K562 (cell line): ENCODE measurements around the gene ACLY. TPM values are rescaled to one million over a fixed set of nuclear protein-coding genes. Genes with fewer than 3 reads are reported as not detected.
A peak's percentile ranks its signal among the peaks of the same experiment; 100 is the strongest.

Experiments used
- ATF6 ChIP-seq: sonication (generic); formaldehyde crosslinking; IDR thresholded peaks from 2 replicates; pipeline ENCODE4 v1.4.0; 2020; ENCODE audit warnings: mild to moderate bottlenecking, missing genetic modification reagents
- ATF7 ChIP-seq: fragments of 450-650 bp; IDR thresholded peaks from 2 replicates; pipeline ENCODE4 v1.7.1; 2014; ENCODE audit warnings: mild to moderate bottlenecking, moderate library complexity
- BHLHE40 ChIP-seq: IDR thresholded peaks from 2 replicates; pipeline ENCODE4 v1.6.1; 2011; ENCODE audit warnings: low read length, improper control_type of control experiment
- CBX3 ChIP-seq, 2 experiments: IDR thresholded peaks; 1 replicate in 1 of 2; 2 replicates in 1 of 2; pipeline ENCODE4 v1.6.1; 2012; ENCODE audit warnings: inconsistent platforms in 2 of 2, low read length in 2 of 2, borderline replicate concordance in 1 of 2, control low read depth in 1 of 2
- CXXC5 ChIP-seq: fragments of 250-450 bp; sonication (Bioruptor Pico); IDR thresholded peaks from 2 replicates; pipeline ENCODE4 v1.8.0; 2022; ENCODE audit warnings: inconsistent platforms, mild to moderate bottlenecking, moderate library complexity
- DNMT1 ChIP-seq: fragments of 450-650 bp; IDR thresholded peaks from 2 replicates; pipeline ENCODE4 v1.6.1; 2016; ENCODE audit warnings: antibody characterized with exemption, mild to moderate bottlenecking
- E2F6 ChIP-seq, 2 experiments: IDR thresholded peaks; 2 replicates each; pipeline ENCODE4 v1.6.1; 2011; ENCODE audit warnings: borderline replicate concordance in 1 of 2, control low read depth in 1 of 2, low read depth in 1 of 2, low read length in 1 of 2, mild to moderate bottlenecking in 1 of 2, mixed read lengths in 1 of 2, moderate library complexity in 1 of 2; ENCODE audit not compliant: insufficient read depth in 1 of 2, insufficient read length in 1 of 2, poor library complexity in 1 of 2, severe bottlenecking in 1 of 2; ENCODE audit errors: extremely low read depth in 1 of 2
- FOXP1 ChIP-seq: sonication (generic); formaldehyde crosslinking; IDR thresholded peaks from 2 replicates; pipeline ENCODE4 v1.8.0; 2022; ENCODE audit warnings: mild to moderate bottlenecking, missing genetic modification reagents
- HDAC2 ChIP-seq: fragments of 450-650 bp; IDR thresholded peaks from 2 replicates; pipeline ENCODE4 v1.6.1; 2016; ENCODE audit warnings: mild to moderate bottlenecking
- MTA1 ChIP-seq: fragments of 450-650 bp; IDR thresholded peaks from 2 replicates; pipeline ENCODE4 v1.6.1; 2017; ENCODE audit warnings: borderline replicate concordance
- MYC ChIP-seq, 2 experiments: fragments of 250-450 bp in 1 of 2; sonication (Bioruptor Pico) in 1 of 2; IDR thresholded peaks; 2 replicates each; pipeline versions ENCODE4 v1.5.1 to v1.6.1; 2012 to 2021; ENCODE audit warnings: low read depth in 2 of 2, borderline replicate concordance in 1 of 2, improper control_type of control experiment in 1 of 2, low read length in 1 of 2, mild to moderate bottlenecking in 1 of 2, moderate library complexity in 1 of 2
- NR2F6 ChIP-seq: fragments of 450-650 bp; formaldehyde crosslinking; IDR thresholded peaks from 2 replicates; pipeline ENCODE4 v1.4.0; 2020; ENCODE audit warnings: mild to moderate bottlenecking
- RBBP5 ChIP-seq: fragments of 200-600 bp; sonication (generic); IDR thresholded peaks from 2 replicates; pipeline ENCODE4 v1.6.1; 2012; ENCODE audit warnings: borderline replicate concordance, mild to moderate bottlenecking, low read length, control low read depth, inconsistent platforms; ENCODE audit not compliant: insufficient read depth, poor library complexity, severe bottlenecking
- RBFOX2 ChIP-seq: fragments of 200-400 bp; formaldehyde crosslinking; IDR thresholded peaks from 2 replicates; pipeline ENCODE4 v1.6.1; 2017; ENCODE audit warnings: low read depth, mild to moderate bottlenecking, low read length, moderate library complexity
- RBM15 ChIP-seq: fragments of 200-400 bp; formaldehyde crosslinking; IDR thresholded peaks from 2 replicates; pipeline ENCODE4 v1.6.1; 2018; ENCODE audit warnings: mild to moderate bottlenecking, low read length, moderate library complexity; ENCODE audit not compliant: insufficient read depth
- RBM22 ChIP-seq: fragments of 200-400 bp; formaldehyde crosslinking; IDR thresholded peaks from 2 replicates; pipeline ENCODE4 v1.6.1; 2018; ENCODE audit warnings: low read length, low read depth; ENCODE audit not compliant: poor library complexity, severe bottlenecking
- SOX6 ChIP-seq: fragments of 450-650 bp; IDR thresholded peaks from 2 replicates; pipeline ENCODE4 v1.6.1; 2014; ENCODE audit warnings: mild to moderate bottlenecking
- TEAD1 ChIP-seq, 2 experiments: fragments of 450-650 bp in 1 of 2; sonication (generic) in 1 of 2; formaldehyde crosslinking; IDR thresholded peaks; 2 replicates each; pipeline versions ENCODE4 v1.4.0 to v1.8.0; 2020 to 2022; ENCODE audit warnings: mild to moderate bottlenecking in 2 of 2, missing genetic modification reagents in 1 of 2
- THAP12 ChIP-seq: fragments of 250-450 bp; sonication (Bioruptor Pico); IDR thresholded peaks from 2 replicates; pipeline ENCODE4 v1.9.0; 2021; ENCODE audit warnings: mild to moderate bottlenecking, inconsistent platforms
- THAP7 ChIP-seq: fragments of 250-450 bp; sonication (Bioruptor Pico); IDR thresholded peaks from 2 replicates; pipeline ENCODE4 v1.5.0; 2021
- ZFPM2 ChIP-seq: fragments of 250-450 bp; sonication (Bioruptor Pico); IDR thresholded peaks from 2 replicates; pipeline ENCODE4 v1.5.1; 2022; ENCODE audit warnings: mild to moderate bottlenecking
- polyA plus RNA-seq, 8 experiments: library from polyadenylated mRNA; depleted of rRNA in 4 of 8; stranded (reverse) in 5 of 8; unstranded in 3 of 8; fragments of >200 nt; fragmentation: Nextera tagmentation in 2 of 8; fragmentation: Illumina TruSeq in 1 of 8; extraction: Ambion mirVana in 2 of 8; extraction: Trizol in 1 of 8; gene quantifications; 2 replicates each; pipeline versions ENCODE4 v1.2.1 to v1.2.3, GENCODE V29; 2011 to 2014; ENCODE audit warnings: inconsistent platforms in 1 of 8, missing spikeins in 1 of 8
- total RNA-seq, 7 experiments: library from RNA; depleted of rRNA in 6 of 7; stranded (reverse); fragments of >200 nt in 6 of 7; fragmentation: Illumina TruSeq in 2 of 7; extraction: Trizol in 2 of 7; gene quantifications; 2 replicates each; pipeline versions ENCODE4 v1.2.1 to v1.2.3, GENCODE V29; 2011 to 2021; ENCODE audit warnings: low replicate concordance in 1 of 7

Gene ACLY
- total and polyA plus RNA-seq, 9 of the 15 experiments (the other 6 are each of a cell fraction or from before 2014, with no cell fraction given): 42.9 to 280 (median 125) TPM

- TF ChIP-seq E2F6 (IDR thresholded peaks at IDR 0.05; ENCODE audit: borderline replicate concordance in 1 of 2, extremely low read depth in 1 of 2, insufficient read depth in 1 of 2, insufficient read length in 1 of 2, low read depth in 1 of 2, low read length in 1 of 2, poor library complexity in 1 of 2, severe bottlenecking in 1 of 2) (peak; percentile 56 to 74), RBM22 (peak; percentile 81), THAP12 (peak; percentile 72; the same call in 1 of the 2 replicates), ATF7 (peak; percentile 63; the same call in 1 of the 2 replicates), ZFPM2 (no peak), FOXP1 (CRISPR knock-in tag) (no peak; the same call in 1 of the 2 replicates), BHLHE40 (no peak), CXXC5 (CRISPR knock-in tag) (peak; percentile 90), HDAC2 (no peak), ATF6 (CRISPR knock-in tag) (no peak), CBX3 (IDR thresholded peaks at IDR 0.05; ENCODE audit: borderline replicate concordance in 1 of 2, low read length in 2 of 2) (peak in 1 of 2 experiments; percentile 33; a peak in 1 of 3 replicates), THAP7 (CRISPR knock-in tag) (0 out of 2 replicates have a peak, but pooled peaks have one; percentile 56), SOX6 (0 out of 2 replicates have a peak, but pooled peaks have one; percentile 25), RBBP5 (peak; percentile 60), NR2F6 (no peak), TEAD1 (CRISPR knock-in tag; IDR thresholded peaks at IDR 0.05) (0 out of 4 replicates have a peak, but pooled peaks of 1 of the 2 experiments have one; percentile 29), MYC (IDR thresholded peaks at IDR 0.05; ENCODE audit: low read depth, low read length) (peak; percentile 84), MYC (CRISPR knock-in tag; IDR thresholded peaks at IDR 0.05; ENCODE audit: borderline replicate concordance, low read depth) (no peak), DNMT1 (no peak), RBFOX2 (peak; percentile 96), MTA1 (no peak), RBM15 (0 out of 2 replicates have a peak, but pooled peaks have one; percentile 31)
These were observed 53.7 kb downstream of the ACLY start, which contains the start of gene KLHL11 (continued) for GRCh38 chr17:41864836-41865595.
